GM19025 (cell line): ENCODE results near the gene TMEM239.
"Not testable (repeated sequence)": the region's sequence is repeated elsewhere in the genome, so short reads cannot be mapped to it uniquely, and the experiment has no call there.

Source experiments
- ATAC-seq: cut with Tn5 transposase; IDR thresholded peaks from one replicate; pipeline ENCODE4 v1.9.1; 2021; ENCODE audit warnings: mild to moderate bottlenecking, low read depth, moderate library complexity; ENCODE audit not compliant: unreplicated experiment

The TMEM239 gene

DNA sequence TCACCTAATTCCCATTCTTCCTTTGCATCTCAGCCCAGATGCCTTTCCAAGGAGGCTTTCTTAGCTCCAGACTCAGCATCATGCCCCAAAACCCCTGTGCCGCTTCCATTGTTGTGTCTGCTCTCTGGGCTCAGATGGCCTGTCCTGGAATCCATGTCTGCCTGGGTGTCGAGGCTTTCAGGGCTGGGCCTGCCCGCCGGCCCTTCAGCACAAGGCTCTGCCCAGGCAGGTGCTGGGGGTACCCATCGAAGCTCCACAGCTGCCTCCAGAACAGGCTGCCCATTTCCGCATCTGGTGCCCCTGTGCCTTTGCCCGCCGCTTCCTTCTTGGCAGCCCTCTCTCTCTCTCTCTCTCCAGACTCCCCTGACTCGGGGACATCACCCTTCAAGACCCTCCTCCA lies 16.9 kb upstream of the TMEM239 start:
- no peak for ATAC-seq

DNA sequence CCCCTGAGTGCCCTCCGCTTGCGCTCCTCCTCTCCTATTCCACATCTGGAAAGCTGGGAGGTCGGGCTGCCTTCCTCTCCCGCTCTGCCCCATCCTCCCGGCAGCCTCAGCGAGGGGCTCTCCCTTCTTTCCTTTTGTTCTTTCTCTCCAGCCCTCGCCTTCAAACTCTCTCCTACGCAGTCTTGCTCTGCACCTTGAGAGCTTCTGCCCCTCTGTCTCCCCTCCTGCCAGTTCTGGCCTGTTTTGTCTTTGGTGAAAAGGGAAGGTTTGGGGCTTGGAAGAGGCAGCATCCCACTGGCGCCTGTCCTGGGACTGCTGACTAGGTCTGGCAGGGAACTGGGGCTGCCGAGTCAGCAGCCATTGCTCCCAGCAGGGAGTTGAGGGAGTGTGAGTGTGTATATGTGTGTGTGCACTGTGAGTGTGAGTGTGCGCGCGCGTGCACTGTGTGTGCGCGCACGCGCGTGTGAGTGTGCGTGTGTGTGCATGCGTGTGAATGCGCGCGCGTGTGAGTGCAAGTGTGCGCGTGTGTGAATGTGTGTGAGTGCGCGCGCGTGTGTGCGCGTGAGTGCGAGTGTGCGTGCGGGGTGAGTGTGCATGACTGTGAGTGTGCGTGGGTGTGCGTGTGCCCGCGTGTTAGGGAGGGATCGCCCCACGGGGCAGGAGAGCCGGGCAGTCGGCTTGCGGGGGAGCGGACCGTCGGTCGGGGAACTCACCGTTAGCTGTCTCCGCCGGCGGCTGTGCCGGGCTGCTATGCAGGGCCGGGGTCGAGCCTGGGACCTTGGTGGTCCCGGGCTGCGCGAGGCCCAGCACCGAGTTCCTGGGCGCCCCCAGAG lies 16.3 kb upstream of the TMEM239 start:
- peak; percentile 15 for ATAC-seq

DNA sequence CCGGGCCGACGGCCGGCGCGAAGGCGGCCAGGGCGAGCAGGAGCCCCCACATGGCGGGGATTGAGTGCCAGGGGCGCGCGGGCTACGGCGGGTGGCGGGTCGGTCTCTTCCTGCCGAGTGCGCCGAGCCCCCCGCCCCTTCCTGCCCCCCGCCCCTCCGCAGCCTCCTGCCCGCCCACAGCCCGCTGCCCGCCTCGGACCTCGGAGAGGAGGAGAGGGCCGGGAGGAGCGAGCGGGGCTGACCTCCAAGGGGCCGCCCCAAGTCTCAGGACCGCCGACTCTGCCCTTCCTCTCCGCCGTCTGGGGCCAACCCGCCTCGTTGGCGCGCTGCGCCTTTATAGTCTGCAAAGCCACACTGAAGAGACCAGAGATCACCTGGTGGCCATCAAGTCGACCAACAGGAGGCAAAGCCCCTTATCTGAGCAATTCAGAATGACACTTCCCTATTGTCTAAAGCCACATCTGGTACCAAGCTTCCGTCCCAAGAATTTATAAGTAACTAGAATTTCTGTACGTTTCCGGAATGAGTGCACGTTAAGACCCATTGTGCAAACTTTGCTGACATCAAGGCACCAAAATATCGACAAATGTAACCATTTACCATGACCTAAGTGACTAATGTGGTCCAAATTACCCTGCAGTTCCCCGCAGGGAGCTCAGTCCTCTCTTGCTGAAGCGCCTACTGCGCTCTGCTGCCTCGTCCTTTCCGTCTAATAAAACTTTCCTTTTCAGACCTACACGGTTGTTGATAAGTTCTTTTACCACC lies 15.5 kb upstream of the TMEM239 start, which contains the start of gene CPXM1:
Gene CPXM1, minus strand, starts transcription at position 107 of the 765 bp plus-strand sequence. Its CDS starts 55 bp downstream, at position 52.
- ATAC-seq: peak; percentile 56

DNA sequence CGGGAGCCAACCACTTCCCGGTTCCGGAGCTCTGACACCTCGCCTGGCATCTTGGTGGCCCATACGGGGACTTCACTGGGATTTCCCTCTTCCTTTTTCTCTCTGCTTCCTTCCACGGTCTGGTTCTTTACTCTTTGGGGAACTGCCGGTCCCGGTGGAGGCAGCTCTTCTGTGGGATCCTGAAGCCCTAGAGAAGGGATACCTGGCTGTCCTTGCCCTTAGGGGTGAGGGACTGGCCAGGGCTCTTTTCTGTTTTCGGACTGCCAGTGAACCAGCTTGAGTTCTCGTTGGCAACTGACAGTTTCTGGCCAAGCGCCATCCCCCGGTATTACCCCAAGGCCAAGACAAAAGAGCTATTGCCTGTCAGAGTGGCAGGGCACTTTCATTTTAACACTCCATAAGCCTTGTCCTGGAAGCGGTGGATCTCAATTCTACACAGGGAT lies 14.9 kb upstream of the TMEM239 start:
- ATAC-seq: no peak

- no peak for ATAC-seq
Observed at GRCh38 chr20:2804041-2804828, 11.9 kb upstream of the TMEM239 start.

- no peak for ATAC-seq
Observed at GRCh38 chr20:2804852-2805688, 11.1 kb upstream of the TMEM239 start.

- no peak for ATAC-seq
Observed at GRCh38 chr20:2805689-2806350, 10.3 kb upstream of the TMEM239 start.

GRCh38 chr20:2806351-2806701 lies 9.8 kb upstream of the TMEM239 start:
- no peak for ATAC-seq

- ATAC-seq: no peak
Observed at GRCh38 chr20:2807019-2807418, 9.1 kb upstream of the TMEM239 start.

- not testable (repeated sequence) for ATAC-seq
Observed at GRCh38 chr20:2807929-2808328, 8.2 kb upstream of the TMEM239 start.

DNA sequence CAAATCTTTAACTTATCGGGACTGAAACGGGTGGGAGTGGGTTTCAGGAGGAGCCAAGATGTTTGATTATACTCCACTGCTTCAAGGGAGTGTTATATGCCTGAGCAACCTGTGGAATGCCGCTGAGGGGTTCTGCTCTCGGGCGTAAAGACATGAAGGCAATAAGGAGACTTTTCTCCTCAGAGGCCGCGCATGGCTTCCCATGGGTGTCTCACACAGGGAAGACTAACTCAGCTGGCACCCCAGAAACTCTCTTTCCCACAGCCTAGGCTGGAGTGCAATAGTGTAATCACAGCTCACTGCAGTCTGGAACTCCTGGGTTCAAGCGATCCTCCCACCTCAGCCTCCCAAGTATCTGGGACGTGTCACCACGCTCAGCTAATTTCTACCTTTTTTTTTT lies 6.5 kb upstream of the TMEM239 start:
- no peak for ATAC-seq

DNA sequence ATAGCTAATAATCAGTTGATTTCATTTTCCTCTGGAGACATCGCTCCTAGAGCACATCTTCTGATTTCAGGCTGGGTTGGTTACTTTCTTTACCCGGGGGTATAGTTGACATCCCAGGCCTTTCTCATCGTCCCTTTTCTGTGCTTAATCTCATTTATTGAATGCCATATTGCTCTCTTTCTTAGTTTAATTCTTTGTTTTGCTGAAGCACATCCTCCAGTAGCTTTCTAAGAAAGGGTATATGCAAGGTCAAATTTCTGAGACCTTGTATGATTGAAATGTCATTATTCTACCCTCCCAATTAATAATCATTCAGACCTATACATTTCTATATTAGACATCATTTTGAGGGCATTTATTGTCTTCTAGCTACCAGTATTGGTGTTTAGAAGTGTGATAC lies 4.0 kb upstream of the TMEM239 start:
- no peak for ATAC-seq

GRCh38 chr20:2814076-2814475 lies 2.1 kb upstream of the TMEM239 start:
- ATAC-seq: no peak

- no peak for ATAC-seq
Observed at GRCh38 chr20:2814587-2815051, 1.5 kb upstream of the TMEM239 start, which contains the start of gene C20orf141. Gene C20orf141 (plus strand): TSS chr20:2814987. CDS start chr20:2815185, 198 bp downstream.

DNA sequence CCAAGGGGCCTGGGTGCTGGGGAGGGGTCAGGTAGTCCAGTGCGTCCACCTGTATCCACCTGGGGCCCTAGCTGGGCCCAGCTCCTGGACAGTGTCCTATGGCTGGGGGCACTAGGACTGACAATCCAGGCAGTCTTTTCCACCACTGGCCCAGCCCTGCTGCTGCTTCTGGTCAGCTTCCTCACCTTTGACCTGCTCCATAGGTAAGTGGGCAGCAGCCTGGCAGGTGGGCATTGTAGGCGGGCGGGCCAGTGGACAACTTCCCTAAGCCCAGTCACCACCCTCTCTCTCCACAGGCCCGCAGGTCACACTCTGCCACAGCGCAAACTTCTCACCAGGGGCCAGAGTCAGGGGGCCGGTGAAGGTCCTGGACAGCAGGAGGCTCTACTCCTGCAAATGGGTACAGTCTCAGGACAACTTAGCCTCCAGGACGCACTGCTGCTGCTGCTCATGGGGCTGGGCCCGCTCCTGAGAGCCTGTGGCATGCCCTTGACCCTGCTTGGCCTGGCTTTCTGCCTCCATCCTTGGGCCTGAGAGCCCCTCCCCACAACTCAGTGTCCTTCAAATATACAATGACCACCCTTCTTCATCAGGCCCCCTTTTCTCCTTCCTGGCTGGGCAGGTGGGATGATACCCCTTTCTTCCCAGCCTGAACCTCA lies 793 bp upstream of the TMEM239 start:
- no peak for ATAC-seq

- no peak for ATAC-seq
Observed at GRCh38 chr20:2816583-2817340, 598 bp downstream of the TMEM239 start.

DNA sequence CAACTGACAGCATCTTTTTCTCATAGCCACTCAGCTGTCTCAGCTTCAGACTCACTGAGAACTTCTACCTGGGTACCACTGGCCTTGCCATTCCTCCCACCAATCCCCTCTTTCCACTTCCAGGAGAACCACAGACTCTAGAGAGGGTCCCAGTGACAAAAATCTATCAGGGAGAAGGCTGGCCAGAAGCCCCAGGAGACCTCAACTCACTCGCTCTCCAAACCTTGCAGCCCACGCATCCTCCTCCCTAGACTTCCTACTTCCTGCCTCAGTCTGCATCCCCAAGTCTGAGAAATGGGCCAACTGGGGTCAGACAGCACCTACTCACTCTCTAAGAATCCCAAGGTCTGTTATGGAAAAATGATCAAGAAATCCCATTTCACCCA lies 1.2 kb downstream of the TMEM239 start:
- no peak for ATAC-seq
